ENCODE results near the gene RIC3.

DNA sequence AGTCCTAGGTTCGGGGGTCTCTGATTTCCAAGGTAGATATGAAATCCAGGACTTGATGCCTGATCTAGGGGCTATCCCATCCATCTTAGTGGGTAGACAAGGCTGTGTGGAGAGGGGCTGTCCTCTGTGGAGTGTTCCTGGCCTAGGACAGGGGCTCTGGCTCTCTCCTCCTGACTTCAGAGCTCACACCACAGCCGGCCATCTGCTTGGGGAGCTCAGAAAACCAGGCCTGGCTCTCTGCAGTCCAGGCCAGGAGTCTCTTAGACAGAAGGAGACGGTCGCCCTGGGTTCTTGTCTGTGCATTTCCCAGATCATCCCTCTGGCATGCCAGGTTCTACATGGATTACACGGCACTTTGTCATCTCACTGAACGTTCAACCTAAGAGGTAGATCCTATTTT, 69.9 kb downstream of the RIC3 start:
- TF ChIP-seq, protein P1, sequence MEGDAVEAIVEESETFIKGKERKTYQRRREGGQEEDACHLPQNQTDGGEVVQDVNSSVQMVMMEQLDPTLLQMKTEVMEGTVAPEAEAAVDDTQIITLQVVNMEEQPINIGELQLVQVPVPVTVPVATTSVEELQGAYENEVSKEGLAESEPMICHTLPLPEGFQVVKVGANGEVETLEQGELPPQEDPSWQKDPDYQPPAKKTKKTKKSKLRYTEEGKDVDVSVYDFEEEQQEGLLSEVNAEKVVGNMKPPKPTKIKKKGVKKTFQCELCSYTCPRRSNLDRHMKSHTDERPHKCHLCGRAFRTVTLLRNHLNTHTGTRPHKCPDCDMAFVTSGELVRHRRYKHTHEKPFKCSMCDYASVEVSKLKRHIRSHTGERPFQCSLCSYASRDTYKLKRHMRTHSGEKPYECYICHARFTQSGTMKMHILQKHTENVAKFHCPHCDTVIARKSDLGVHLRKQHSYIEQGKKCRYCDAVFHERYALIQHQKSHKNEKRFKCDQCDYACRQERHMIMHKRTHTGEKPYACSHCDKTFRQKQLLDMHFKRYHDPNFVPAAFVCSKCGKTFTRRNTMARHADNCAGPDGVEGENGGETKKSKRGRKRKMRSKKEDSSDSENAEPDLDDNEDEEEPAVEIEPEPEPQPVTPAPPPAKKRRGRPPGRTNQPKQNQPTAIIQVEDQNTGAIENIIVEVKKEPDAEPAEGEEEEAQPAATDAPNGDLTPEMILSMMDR (IDR thresholded peaks at IDR 0.05) = no peak
- TF ChIP-seq EP300 (IDR thresholded peaks at IDR 0.05) = no peak
- TF ChIP-seq POLR2A (IDR thresholded peaks at IDR 0.05) = no peak

Measured in tibial nerve (tissue), 4 donors.